ENCODE data around the gene PPARA.
A peak's percentile ranks its signal among the peaks of the same experiment; 100 is the strongest.
"Not testable (repeated sequence)": the region's sequence is repeated elsewhere in the genome, so short reads cannot be mapped to it uniquely, and the experiment has no call there.

PPARA gene

GRCh38 chr22:46125816-46126765 is 24.2 kb upstream of the PPARA start:
- no peaks in the 10 kb centered on the region for H3K9me3 Mint-ChIP-seq
- peaks cover 5 to 20% of the 10 kb centered on the region in 2 donors for H3K27me3 Mint-ChIP-seq
- H3K4me3 Mint-ChIP-seq: no peak overlapping the region
- DNase-seq (no peak), ATAC-seq (replicated peaks) (no peak)
- peaks cover under 1% of the 10 kb centered on the region for H3K36me3 Mint-ChIP-seq (ENCODE audit: insufficient read depth)
- peaks cover 0 to 3% of the 10 kb centered on the region in 2 donors for H3K4me1 Mint-ChIP-seq (ENCODE audit: low read depth in 2 of 2)
- no peak overlapping the region for H3K27ac Mint-ChIP-seq

- no peaks in the 10 kb centered on the region for H3K9me3 Mint-ChIP-seq
- H3K4me1 Mint-ChIP-seq (ENCODE audit: low read depth in 2 of 2): peaks cover 0 to 3% of the 10 kb centered on the region in 2 donors
- peaks cover 3% of the 10 kb centered on the region for H3K36me3 Mint-ChIP-seq (ENCODE audit: insufficient read depth)
- no peak overlapping the region for H3K4me3 Mint-ChIP-seq
- H3K27me3 Mint-ChIP-seq: peaks cover 5 to 20% of the 10 kb centered on the region in 2 donors
- no peak for DNase-seq
- no peak for ATAC-seq (replicated peaks)
- no peak overlapping the region for H3K27ac Mint-ChIP-seq
Measured at GRCh38 chr22:46126853-46127385, 23.4 kb upstream of the PPARA start.

GRCh38 chr22:46127556-46127955 is 22.8 kb upstream of the PPARA start:
- Mint-ChIP-seq H3K27me3 (peaks cover 5 to 20% of the 10 kb centered on the region in 2 donors), H3K9me3 (no peaks in the 10 kb centered on the region), H3K27ac (no peak overlapping the region), H3K36me3 (ENCODE audit: insufficient read depth) (peaks cover 3% of the 10 kb centered on the region), H3K4me3 (peak overlapping the region in 1 of 2 donors; percentile 13), H3K4me1 (ENCODE audit: low read depth in 2 of 2) (peaks cover 0 to 3% of the 10 kb centered on the region in 2 donors)
- DNase-seq: no peak
- ATAC-seq (replicated peaks): no peak

- DNase-seq (no peak), ATAC-seq (replicated peaks) (no peak)
- Mint-ChIP-seq H3K4me1 (ENCODE audit: low read depth in 2 of 2) (peaks cover 0 to 3% of the 10 kb centered on the region in 2 donors), H3K4me3 (no peak overlapping the region), H3K27ac (no peak overlapping the region), H3K36me3 (ENCODE audit: insufficient read depth) (peaks cover 3% of the 10 kb centered on the region), H3K9me3 (no peaks in the 10 kb centered on the region), H3K27me3 (peaks cover 5 to 20% of the 10 kb centered on the region in 2 donors)
Measured at GRCh38 chr22:46128606-46129005, 21.7 kb upstream of the PPARA start.

GRCh38 chr22:46129390-46130041 is 20.8 kb upstream of the PPARA start:
- Mint-ChIP-seq H3K27me3 (peaks cover 5 to 20% of the 10 kb centered on the region in 2 donors), H3K27ac (peak overlapping the region in 1 of 2 donors; percentile 58), H3K4me3 (peak overlapping the region in 1 of 2 donors; percentile 27), H3K36me3 (ENCODE audit: insufficient read depth) (peaks cover 3% of the 10 kb centered on the region), H3K4me1 (ENCODE audit: low read depth in 2 of 2) (peaks cover 0 to 3% of the 10 kb centered on the region in 2 donors), H3K9me3 (no peaks in the 10 kb centered on the region)
- ATAC-seq (replicated peaks): no peak
- no peak for DNase-seq

GRCh38 chr22:46131151-46131587 is 19.2 kb upstream of the PPARA start:
- Mint-ChIP-seq H3K4me3 (no peak overlapping the region), H3K27ac (no peak overlapping the region), H3K36me3 (ENCODE audit: insufficient read depth) (peaks cover 3% of the 10 kb centered on the region), H3K9me3 (no peaks in the 10 kb centered on the region), H3K4me1 (ENCODE audit: low read depth in 2 of 2) (peaks cover 0 to 3% of the 10 kb centered on the region in 2 donors), H3K27me3 (peaks cover 5 to 20% of the 10 kb centered on the region in 2 donors)
- ATAC-seq (replicated peaks) (no peak), DNase-seq (no peak)

- not testable (repeated sequence) for H3K36me3 Mint-ChIP-seq (ENCODE audit: insufficient read depth); H3K4me1 Mint-ChIP-seq (ENCODE audit: low read depth in 2 of 2); H3K27ac Mint-ChIP-seq; ATAC-seq (replicated peaks); H3K4me3 Mint-ChIP-seq; DNase-seq; H3K9me3 Mint-ChIP-seq
- H3K27me3 Mint-ChIP-seq: peaks cover 5 to 20% of the 10 kb centered on the region in 2 donors
Measured at GRCh38 chr22:46132193-46132829, 18.0 kb upstream of the PPARA start.

- peaks cover 5 to 20% of the 10 kb centered on the region in 2 donors for H3K27me3 Mint-ChIP-seq
- no peaks in the 10 kb centered on the region for H3K9me3 Mint-ChIP-seq
- ATAC-seq (replicated peaks): no peak
- no peak overlapping the region for H3K4me3 Mint-ChIP-seq
- DNase-seq: no peak
- peaks cover 3% of the 10 kb centered on the region for H3K36me3 Mint-ChIP-seq (ENCODE audit: insufficient read depth)
- no peak overlapping the region for H3K27ac Mint-ChIP-seq
- peaks cover 0 to 3% of the 10 kb centered on the region in 2 donors for H3K4me1 Mint-ChIP-seq (ENCODE audit: low read depth in 2 of 2)
Measured at GRCh38 chr22:46132830-46133587, 17.3 kb upstream of the PPARA start.

- Mint-ChIP-seq H3K9me3 (no peaks in the 10 kb centered on the region), H3K4me1 (ENCODE audit: low read depth in 2 of 2) (peaks cover 0 to 3% of the 10 kb centered on the region in 2 donors), H3K27ac (no peak overlapping the region), H3K4me3 (no peak overlapping the region), H3K27me3 (peaks cover 5 to 20% of the 10 kb centered on the region in 2 donors), H3K36me3 (ENCODE audit: insufficient read depth) (peaks cover 3% of the 10 kb centered on the region)
- ATAC-seq (replicated peaks) (no peak), DNase-seq (no peak)
Measured at GRCh38 chr22:46133588-46133855, 16.8 kb upstream of the PPARA start.

- Mint-ChIP-seq H3K27ac (no peak overlapping the region), H3K4me3 (no peak overlapping the region), H3K36me3 (ENCODE audit: insufficient read depth) (peaks cover 3% of the 10 kb centered on the region), H3K4me1 (ENCODE audit: low read depth in 2 of 2) (peaks cover 0 to 1% of the 10 kb centered on the region in 2 donors), H3K27me3 (peaks cover 5 to 16% of the 10 kb centered on the region in 2 donors), H3K9me3 (no peaks in the 10 kb centered on the region)
- no peak for DNase-seq
- ATAC-seq (replicated peaks): no peak
Measured at GRCh38 chr22:46134111-46134705, 16.1 kb upstream of the PPARA start.

GRCh38 chr22:46135611-46136485 is 14.5 kb upstream of the PPARA start:
- H3K27ac Mint-ChIP-seq: no peak overlapping the region
- no peak overlapping the region for H3K4me3 Mint-ChIP-seq

More at GRCh38 chr22:46135611-46136485, 14.5 kb upstream of the PPARA start:
- DNase-seq (no peak), ATAC-seq (replicated peaks) (no peak)
- Mint-ChIP-seq H3K36me3 (ENCODE audit: insufficient read depth) (peaks cover 3% of the 10 kb centered on the region), H3K27me3 (no peaks in the 10 kb centered on the region), H3K4me1 (ENCODE audit: low read depth in 2 of 2) (no peaks in the 10 kb centered on the region), H3K9me3 (no peaks in the 10 kb centered on the region)
